GM12878 (cell line): ENCODE results near the gene CS. TPM values are rescaled to one million over a fixed set of nuclear protein-coding genes. Genes with fewer than 3 reads are reported as not detected.

Source experiments
- ATF3 ChIP-seq: IDR thresholded peaks from 2 replicates; pipeline ENCODE4 v1.6.1; 2011; ENCODE audit warnings: low read depth, mild to moderate bottlenecking, low read length, moderate library complexity, borderline replicate concordance; ENCODE audit errors: extremely low read depth
- BACH1 ChIP-seq: fragments of 450-650 bp; IDR thresholded peaks from 2 replicates; pipeline ENCODE4 v1.6.1; 2017; ENCODE audit warnings: mild to moderate bottlenecking, borderline replicate concordance
- BMI1 ChIP-seq: fragments of 450-650 bp; IDR thresholded peaks from 2 replicates; pipeline ENCODE4 v1.6.1; 2016; ENCODE audit warnings: mild to moderate bottlenecking, moderate library complexity, borderline replicate concordance
- CHD2 ChIP-seq: IDR thresholded peaks from 2 replicates; pipeline ENCODE4 v1.6.1; 2011; ENCODE audit warnings: low read depth, low read length, improper control_type of control experiment, borderline replicate concordance
- CREM ChIP-seq: IDR thresholded peaks from 2 replicates; pipeline ENCODE4 v1.6.1; 2014; ENCODE audit warnings: antibody characterized with exemption, low read depth
- CTCF ChIP-seq, 3 experiments: IDR thresholded peaks in 2 of 3; conservative IDR thresholded peaks in 1 of 3; 2 replicates each; pipeline ENCODE4 v1.5.1; 2011; ENCODE audit warnings: low read depth in 3 of 3, low read length in 3 of 3, mild to moderate bottlenecking in 3 of 3, control low read depth in 2 of 3, moderate library complexity in 2 of 3, inconsistent platforms in 1 of 3, mixed read lengths in 1 of 3; ENCODE audit not compliant: control insufficient read depth in 2 of 3, insufficient read depth in 1 of 3; ENCODE audit errors: extremely low read depth in 1 of 3
- DPF2 ChIP-seq: fragments of 450-650 bp; IDR thresholded peaks from 2 replicates; pipeline ENCODE4 v1.6.1; 2017; ENCODE audit warnings: mild to moderate bottlenecking
- IRF3 ChIP-seq: fragments of 450-650 bp; IDR thresholded peaks from 2 replicates; pipeline ENCODE4 v1.6.1; 2014; ENCODE audit warnings: mild to moderate bottlenecking
- POLR2AphosphoS5 ChIP-seq: IDR thresholded peaks from 2 replicates; pipeline ENCODE4 v1.6.1; 2011; ENCODE audit warnings: mild to moderate bottlenecking, low read length, inconsistent platforms
- REST ChIP-seq: IDR thresholded peaks from 2 replicates; pipeline ENCODE4 v1.6.1; 2012; ENCODE audit warnings: mild to moderate bottlenecking, low read depth, low read length
- RUNX3 ChIP-seq: IDR thresholded peaks from 2 replicates; pipeline ENCODE4 v1.6.1; 2012; ENCODE audit warnings: low read length, inconsistent platforms
- SIN3A ChIP-seq: IDR thresholded peaks from 2 replicates; pipeline ENCODE4 v1.6.1; 2012; ENCODE audit warnings: low read depth, low read length, improper control_type of control experiment
- SMAD5 ChIP-seq: IDR thresholded peaks from 2 replicates; pipeline ENCODE4 v1.6.1; 2016; ENCODE audit warnings: antibody characterized with exemption, low read depth
- SMC3 ChIP-seq: IDR thresholded peaks from 2 replicates; pipeline ENCODE4 v1.6.1; 2011; ENCODE audit warnings: low read length, improper control_type of control experiment, borderline replicate concordance
- SPI1 ChIP-seq: IDR thresholded peaks from 2 replicates; pipeline ENCODE4 v1.6.1; 2011; ENCODE audit warnings: low read depth, mild to moderate bottlenecking, low read length, moderate library complexity, borderline replicate concordance; ENCODE audit not compliant: insufficient read depth
- SREBF2 ChIP-seq: IDR thresholded peaks from 2 replicates; pipeline ENCODE4 v1.6.1; 2012; ENCODE audit warnings: mild to moderate bottlenecking, low read length
- polyA plus RNA-seq, 11 experiments: library from polyadenylated mRNA; depleted of rRNA in 4 of 11; unstranded in 6 of 11; stranded (reverse) in 5 of 11; fragments of >200 nt; fragmentation: Nextera tagmentation in 4 of 11; fragmentation: Illumina TruSeq in 1 of 11; extraction: Ambion mirVana in 4 of 11; extraction: Trizol in 1 of 11; gene quantifications; 1 replicate in 1 of 11; 2 replicates in 10 of 11; pipeline versions ENCODE4 v1.2.1 to v1.2.3, GENCODE V29; 2011 to 2016; ENCODE audit warnings: inconsistent platforms in 2 of 11, missing spikeins in 2 of 11, low read depth in 1 of 11
- total RNA-seq, 4 experiments: library from RNA; depleted of rRNA in 3 of 4; stranded (reverse); fragments of >200 nt in 3 of 4; fragmentation: Illumina TruSeq in 1 of 4; extraction: Trizol in 1 of 4; gene quantifications; 2 replicates each; pipeline versions ENCODE4 v1.2.1 to v1.2.3, GENCODE V29; 2013 to 2021

Gene CS
- total and polyA plus RNA-seq, 10 of the 15 experiments (the other 5 are each of a cell fraction or from before 2014, with no cell fraction given), result 64.9 to 276 (median 139) TPM

- TF ChIP-seq CTCF (IDR thresholded peaks at IDR 0.05 in 2 of 3, conservative IDR thresholded peaks at IDR 0.05 in 1 of 3; ENCODE audit: control insufficient read depth in 2 of 3, extremely low read depth in 1 of 3, insufficient read depth in 1 of 3, low read depth in 3 of 3, low read length in 3 of 3), result peak; percentile 53 to 62 (median 62)
- peak; percentile 77 for TF ChIP-seq BACH1
- peak; percentile 73 for TF ChIP-seq DPF2
- TF ChIP-seq POLR2AphosphoS5, result peak; percentile 85
- peak; percentile 62 for TF ChIP-seq RUNX3
- TF ChIP-seq ATF3, result no peak
- peak; percentile 82 for TF ChIP-seq SIN3A
- no peak for TF ChIP-seq SREBF2
- no peak for TF ChIP-seq CHD2
- TF ChIP-seq SPI1, result peak; percentile 32; the same call in 1 of the 2 replicates
- no peak for TF ChIP-seq REST
- no peak; the same call in 1 of the 2 replicates for TF ChIP-seq IRF3
- TF ChIP-seq BMI1, result peak; percentile 79; the same call in 1 of the 2 replicates
- TF ChIP-seq CREM, result peak; percentile 79
- peak; percentile 52; the same call in 1 of the 2 replicates for TF ChIP-seq SMAD5
- TF ChIP-seq SMC3, result peak; percentile 7; the same call in 1 of the 2 replicates
Measured at GRCh38 chr12:56266693-56267442, 33.3 kb downstream of the CS start, which contains the start of gene COQ10A (continued).
